OCI-LY1 (cell line): ENCODE results near the gene ADAMTS14.

Source experiments
- CTCF ChIP-seq: fragments of 200-600 bp; sonication (generic), shearing (Covaris generic); IDR thresholded peaks from 2 replicates; pipeline ENCODE4 v1.5.1; 2017; ENCODE audit warnings: mild to moderate bottlenecking, antibody characterized with exemption, low read length, moderate library complexity, mixed read lengths
- EZH2 ChIP-seq: fragments of 200-600 bp; sonication (generic), shearing (Covaris generic); IDR thresholded peaks from 2 replicates; pipeline ENCODE4 v1.8.0; 2017; ENCODE audit warnings: borderline replicate concordance, mixed run types, mild to moderate bottlenecking, antibody characterized with exemption, low read length, moderate library complexity, mixed read lengths

- TF ChIP-seq CTCF (no peak), EZH2 (no peak)
These were observed 6.6 kb downstream of the ADAMTS14 start for GRCh38 chr10:70678757-70679489.
